Fibroblast of the aortic adventitia (primary cell): ENCODE data around the gene ATAD2B. TPM values are rescaled to one million over a fixed set of nuclear protein-coding genes. Genes with fewer than 3 reads are reported as not detected.
"Not testable (repeated sequence)": the region's sequence is repeated elsewhere in the genome, so short reads cannot be mapped to it uniquely, and the experiment has no call there.

ENCODE experiments used
- DNase-seq: peaks from one replicate; pipeline ENCODE4 v3.0.0-alpha.2; 2010; ENCODE audit warnings: low read depth
- H3K4me3 ChIP-seq: 2 replicates; pipeline ENCODE4 v1.5.1; 2011; ENCODE audit warnings: low read depth, mild to moderate bottlenecking, control low read depth, low read length, moderate library complexity
- total RNA-seq: library from RNA; depleted of rRNA; stranded (reverse); fragments of >200 nt; gene quantifications from 2 replicates; pipeline ENCODE4 v1.2.3, GENCODE V29; 2012; ENCODE audit warnings: low replicate concordance
- TF ChIP-seq, protein P1 (sequence below): IDR thresholded peaks from 2 replicates; pipeline ENCODE4 v1.5.1; 2011; ENCODE audit warnings: mild to moderate bottlenecking, low read length, control low read depth, inconsistent platforms; ENCODE audit not compliant: insufficient read depth

Gene ATAD2B
- total RNA-seq, 1 donor, result 10.6 TPM

DNA sequence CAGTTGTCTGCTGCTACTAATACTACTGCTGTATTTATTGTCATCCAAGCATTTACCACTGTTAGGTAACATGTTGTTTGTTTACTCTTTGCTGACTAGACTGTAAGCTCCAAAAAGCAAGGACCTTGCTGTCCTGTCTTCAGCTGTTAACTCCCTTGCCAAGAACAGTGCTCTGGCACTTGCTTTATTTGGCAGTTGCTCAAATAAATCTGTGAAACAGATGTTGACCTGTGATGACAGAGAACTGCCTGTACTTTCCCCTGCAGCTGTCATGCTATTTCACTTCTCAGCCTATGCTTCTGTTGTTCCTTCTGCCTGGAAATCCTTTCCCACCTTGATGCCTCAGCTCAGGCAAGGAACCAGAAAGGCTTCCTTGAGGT is 181.2 kb downstream of the ATAD2B start:
- peak; percentile 66 for DNase-seq
- TF ChIP-seq, protein P1, sequence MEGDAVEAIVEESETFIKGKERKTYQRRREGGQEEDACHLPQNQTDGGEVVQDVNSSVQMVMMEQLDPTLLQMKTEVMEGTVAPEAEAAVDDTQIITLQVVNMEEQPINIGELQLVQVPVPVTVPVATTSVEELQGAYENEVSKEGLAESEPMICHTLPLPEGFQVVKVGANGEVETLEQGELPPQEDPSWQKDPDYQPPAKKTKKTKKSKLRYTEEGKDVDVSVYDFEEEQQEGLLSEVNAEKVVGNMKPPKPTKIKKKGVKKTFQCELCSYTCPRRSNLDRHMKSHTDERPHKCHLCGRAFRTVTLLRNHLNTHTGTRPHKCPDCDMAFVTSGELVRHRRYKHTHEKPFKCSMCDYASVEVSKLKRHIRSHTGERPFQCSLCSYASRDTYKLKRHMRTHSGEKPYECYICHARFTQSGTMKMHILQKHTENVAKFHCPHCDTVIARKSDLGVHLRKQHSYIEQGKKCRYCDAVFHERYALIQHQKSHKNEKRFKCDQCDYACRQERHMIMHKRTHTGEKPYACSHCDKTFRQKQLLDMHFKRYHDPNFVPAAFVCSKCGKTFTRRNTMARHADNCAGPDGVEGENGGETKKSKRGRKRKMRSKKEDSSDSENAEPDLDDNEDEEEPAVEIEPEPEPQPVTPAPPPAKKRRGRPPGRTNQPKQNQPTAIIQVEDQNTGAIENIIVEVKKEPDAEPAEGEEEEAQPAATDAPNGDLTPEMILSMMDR, result no peak
- no peak overlapping the region for H3K4me3 ChIP-seq

DNA sequence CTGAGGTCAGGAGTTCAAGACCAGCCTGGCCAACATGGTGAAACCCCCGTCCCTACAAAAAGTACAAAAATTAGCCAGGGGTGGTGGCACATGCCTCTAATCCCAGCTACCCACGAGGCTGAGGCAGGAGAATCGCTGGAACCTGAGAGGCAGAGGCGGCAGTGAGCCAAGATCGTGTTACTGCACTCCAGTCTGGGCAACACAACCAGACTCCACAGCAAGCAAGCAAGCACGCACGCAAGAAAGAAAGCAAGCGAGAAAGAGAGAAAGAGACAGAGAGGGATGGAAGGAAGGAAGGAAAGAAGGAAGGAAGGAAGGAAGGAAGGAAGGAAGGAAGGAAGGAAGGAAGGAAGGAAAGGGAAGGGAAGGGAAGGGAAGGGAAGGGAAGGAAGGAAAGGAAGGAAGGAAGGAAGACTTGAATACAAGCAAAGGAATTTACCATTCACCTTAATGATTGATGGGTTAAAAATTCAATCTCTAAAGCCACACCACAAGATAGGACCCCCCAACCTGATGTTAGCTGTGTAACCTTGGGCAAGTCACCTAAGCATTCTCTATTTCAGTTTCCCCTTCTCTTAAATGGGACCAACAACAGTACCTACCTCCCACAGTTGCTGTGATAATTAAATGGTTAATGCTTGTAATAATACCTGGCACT is 181.7 kb downstream of the ATAD2B start:
- no peak for DNase-seq
- TF ChIP-seq, protein P1, result no peak
- no peak overlapping the region for H3K4me3 ChIP-seq

DNA sequence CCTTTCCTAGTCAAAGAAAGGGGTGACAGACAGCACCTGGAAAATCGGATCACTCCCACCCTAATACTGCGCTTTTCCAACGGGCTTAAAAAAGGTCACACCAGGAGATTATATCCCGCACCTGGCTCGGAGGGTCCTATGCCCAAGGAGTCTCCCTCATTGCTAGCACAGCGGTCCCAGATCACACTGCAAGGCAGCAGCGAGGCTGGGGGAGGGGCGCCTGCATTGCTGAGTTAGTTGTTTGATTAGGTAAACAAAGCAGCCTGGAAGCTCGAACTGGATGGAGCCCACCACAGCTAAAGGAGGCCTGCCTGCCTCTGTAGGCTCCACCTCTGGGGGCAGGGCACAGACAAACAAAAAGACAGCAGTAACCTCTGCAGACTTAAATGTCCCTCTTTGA is 190.1 kb downstream of the ATAD2B start:
- H3K4me3 ChIP-seq, DNase-seq: not testable (repeated sequence)

DNA sequence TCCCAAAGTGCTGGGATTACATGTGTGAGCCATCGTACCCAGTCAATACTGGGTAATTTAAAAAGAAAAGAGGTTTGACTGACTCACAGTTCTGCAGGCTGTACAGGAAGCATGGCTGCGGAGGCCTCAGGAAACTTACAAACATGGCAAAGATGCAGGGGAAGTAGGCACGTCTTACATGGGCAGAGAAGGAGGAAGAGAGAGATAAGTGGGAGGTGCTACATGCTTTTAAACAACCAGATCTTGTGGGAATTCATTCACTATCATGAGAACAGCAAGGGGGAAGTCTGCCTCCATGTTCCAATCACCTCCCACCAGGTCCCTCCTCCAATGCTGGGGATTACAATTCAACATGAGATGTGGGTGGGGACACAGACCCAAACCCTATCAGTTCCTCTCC is 192.5 kb downstream of the ATAD2B start:
- TF ChIP-seq, protein P1, result no peak
- no peak for DNase-seq
- H3K4me3 ChIP-seq, result no peak overlapping the region

DNA sequence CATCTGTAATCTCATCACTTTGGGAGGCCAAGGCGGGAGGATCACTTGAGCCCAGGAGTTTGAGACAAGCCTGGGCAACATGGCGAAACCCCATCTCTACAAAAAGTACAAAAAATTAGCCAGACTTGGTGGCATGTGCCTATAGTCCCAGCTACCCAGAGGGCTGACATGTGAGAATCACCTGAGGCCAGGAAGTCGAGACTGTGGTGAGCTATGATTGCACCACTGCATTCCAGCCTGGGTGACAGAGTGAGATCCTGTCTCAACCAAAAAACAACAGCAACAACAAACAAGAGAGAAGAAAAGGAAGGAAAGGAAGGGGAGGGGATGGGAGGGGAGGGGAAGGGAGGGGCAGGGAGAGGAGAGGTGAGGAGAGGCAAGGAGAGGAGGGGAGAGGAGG is 203.9 kb downstream of the ATAD2B start:
- DNase-seq, H3K4me3 ChIP-seq: not testable (repeated sequence)

DNA sequence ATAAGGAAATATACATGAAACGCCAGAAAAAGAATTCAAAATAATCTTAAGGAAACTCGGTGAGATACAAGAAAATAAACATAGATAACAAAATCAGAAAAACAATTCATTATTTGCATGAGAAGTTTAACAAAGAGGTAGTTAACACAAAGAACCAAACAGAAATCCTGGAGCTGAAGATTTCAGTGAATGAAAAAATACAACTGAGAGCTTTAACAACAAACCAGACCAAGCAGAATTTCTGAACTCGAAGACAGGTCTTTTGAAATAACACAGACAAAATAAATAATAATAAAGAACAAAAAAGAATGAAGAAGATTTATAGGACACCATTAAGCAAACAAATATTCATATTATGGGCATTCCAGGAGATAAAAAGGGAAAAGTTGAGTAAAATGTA is 204.7 kb downstream of the ATAD2B start:
- TF ChIP-seq, protein P1, result no peak
- H3K4me3 ChIP-seq, result no peak overlapping the region
- no peak for DNase-seq

DNA sequence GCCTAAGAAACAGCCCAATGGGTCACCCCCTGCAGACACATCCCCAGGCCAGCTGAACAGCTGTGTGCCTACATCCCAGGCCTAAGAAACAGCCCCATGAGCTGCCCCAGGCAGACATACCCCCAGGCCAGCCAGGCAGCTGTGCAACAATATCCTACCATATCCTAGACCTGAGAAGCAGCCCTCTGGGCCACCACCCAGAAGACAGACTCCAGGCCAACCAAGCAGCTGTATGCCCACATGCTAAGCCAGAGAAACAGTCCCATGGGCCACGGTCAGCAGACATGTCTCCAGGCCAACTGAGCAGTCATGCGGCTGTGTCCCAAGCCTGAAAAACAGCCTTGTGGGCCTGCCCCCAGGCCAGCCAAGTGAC is 205.5 kb downstream of the ATAD2B start:
- no peak overlapping the region for H3K4me3 ChIP-seq
- TF ChIP-seq, protein P1, result no peak
- DNase-seq, result no peak

DNA sequence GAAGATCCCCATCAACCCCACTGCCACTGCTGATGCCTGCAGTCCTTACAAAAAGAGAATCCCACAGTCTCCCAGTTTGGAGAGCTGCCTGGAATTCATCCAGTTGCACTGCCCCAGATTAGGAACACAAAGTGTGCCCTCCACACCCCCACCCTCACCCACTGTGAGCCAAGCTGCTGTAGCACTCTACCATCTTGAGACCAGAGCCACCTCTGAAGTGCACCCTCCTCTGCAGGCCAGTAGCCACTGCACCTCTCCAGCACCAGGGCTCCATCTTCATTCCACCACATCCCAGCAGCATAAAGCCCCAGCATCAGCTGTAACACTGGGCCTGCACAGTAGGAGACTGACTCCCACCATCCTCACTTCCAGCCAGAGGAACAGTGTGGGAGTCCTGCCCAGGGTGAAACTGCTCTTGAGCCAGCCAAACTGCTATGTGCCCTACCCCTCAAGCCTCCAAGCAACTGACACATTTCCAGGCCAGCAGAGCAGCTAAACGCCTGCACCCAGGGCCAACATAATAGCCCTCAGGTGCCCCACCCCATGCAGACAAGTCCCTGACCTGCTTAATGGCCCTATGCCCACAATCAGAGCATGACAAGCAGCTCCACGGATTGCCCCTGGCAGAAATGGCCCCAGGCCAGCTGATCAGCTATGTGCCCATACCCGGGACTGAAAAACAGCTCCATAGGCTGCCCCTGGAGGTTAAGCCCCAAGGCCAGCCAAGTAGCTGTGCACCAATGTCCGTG is 206.0 kb downstream of the ATAD2B start:
- H3K4me3 ChIP-seq, result no peak overlapping the region
- TF ChIP-seq, protein P1, result no peak

More for the DNA sequence above, 206.0 kb downstream of the ATAD2B start:
- DNase-seq, result no peak
